DMS53 treated with DMSO at 0.1 percent for 48 hours (cell line): ENCODE data around the gene P2RX3.

Experiments
- DNase-seq: peaks from one replicate; lab custom pipeline; 2025; ENCODE audit not compliant: unreplicated experiment; lab: John Stamatoyannopoulos, UW

The P2RX3 gene

DNA sequence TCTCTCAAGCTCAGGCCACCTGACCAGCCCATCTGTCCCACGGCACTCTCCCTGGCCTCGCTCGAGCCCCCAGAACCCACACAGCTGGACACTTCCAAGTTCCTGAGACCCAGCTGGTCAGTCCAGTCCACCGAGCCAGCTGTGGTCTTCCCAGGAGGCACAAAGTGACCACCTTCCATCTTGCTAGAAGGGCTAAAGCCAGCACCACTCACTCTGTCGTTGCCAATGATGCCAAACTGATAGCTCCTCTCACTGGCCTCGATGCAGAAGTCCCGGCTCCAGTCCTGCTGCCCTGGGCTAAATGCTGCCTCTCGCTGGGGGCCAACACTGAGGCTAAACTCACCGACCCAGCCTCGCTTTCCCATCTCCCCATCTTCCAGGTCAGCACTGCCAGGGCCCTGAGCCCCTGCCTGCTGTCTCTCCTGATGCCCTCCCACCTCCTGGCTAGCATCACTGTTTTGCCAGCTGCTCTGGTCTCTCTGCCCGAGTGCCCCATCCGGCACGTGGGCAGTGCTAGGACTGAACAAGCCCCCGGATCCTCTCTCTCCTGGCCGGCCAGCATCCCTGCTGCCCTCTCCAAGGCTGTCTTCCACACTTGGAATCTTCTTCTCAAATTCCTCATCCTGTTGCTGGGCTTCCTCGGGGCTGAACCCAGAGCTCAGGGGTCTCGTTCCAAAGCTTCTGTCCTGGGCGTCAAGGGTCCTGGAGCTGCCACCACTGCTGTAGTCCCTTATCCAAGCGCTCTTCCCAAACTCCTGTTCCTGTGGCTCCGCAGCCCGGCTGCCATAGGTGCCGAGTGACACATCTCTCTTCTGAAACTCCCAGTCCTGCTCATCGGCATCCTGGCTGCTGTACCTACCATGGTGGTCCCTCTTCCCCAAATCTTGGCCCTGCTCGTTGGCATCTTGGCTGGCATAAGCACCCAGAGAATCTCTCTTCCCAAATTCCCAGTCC, 28.8 kb upstream of the P2RX3 start:
- DNase-seq: no peak

GRCh38 chr11:57310091-57310490, 28.1 kb upstream of the P2RX3 start:
- no peak for DNase-seq

GRCh38 chr11:57310630-57311086, 27.5 kb upstream of the P2RX3 start:
- no peak for DNase-seq

- peak; percentile 29 for DNase-seq
Measured at GRCh38 chr11:57311109-57311936, 26.8 kb upstream of the P2RX3 start.

- no peak for DNase-seq
Measured at GRCh38 chr11:57312511-57313021, 25.6 kb upstream of the P2RX3 start.

DNA sequence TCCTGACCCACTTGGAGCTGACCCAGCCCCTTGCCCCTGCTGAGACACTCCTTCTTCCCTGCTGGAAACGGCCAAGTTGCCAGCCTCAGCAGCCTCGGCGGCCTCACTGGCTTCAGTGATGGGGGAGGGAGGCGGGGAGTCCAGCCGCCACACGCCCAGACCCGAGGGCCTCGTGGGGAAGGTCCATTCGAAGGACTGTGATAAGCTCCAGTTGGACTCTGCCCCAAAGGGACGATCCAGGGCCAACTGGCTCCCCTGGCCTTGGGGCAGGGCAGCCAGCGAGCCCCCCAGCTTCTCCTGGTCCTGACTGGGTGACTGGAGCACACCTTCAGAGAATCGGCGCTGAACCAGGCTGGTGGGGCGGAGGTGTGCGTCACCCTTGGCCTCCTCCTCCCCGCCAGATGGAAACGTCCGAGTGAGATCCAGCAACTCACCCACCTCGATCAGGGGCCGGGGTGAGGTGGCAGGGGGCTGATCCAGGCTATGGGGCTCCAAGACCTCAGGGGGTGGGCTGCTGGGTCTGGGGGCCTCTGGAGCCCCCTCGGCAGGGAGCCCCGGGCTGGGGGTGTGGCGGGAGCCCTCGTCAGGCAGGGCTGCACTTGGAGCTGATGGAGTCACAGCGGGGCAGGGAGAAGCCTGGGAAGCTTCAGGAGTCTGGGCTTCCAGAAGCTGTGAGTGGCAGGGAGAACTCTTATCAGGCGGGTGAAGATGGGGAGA, 24.9 kb upstream of the P2RX3 start:
- no peak for DNase-seq

- DNase-seq: no peak
Measured at GRCh38 chr11:57313788-57314135, 24.4 kb upstream of the P2RX3 start.

- DNase-seq: no peak
Measured at GRCh38 chr11:57314221-57314973, 23.8 kb upstream of the P2RX3 start.

GRCh38 chr11:57315491-57315890, 22.7 kb upstream of the P2RX3 start:
- no peak for DNase-seq

- no peak for DNase-seq
Measured at GRCh38 chr11:57316017-57316416, 22.1 kb upstream of the P2RX3 start.

- DNase-seq: no peak
Measured at GRCh38 chr11:57318178-57318577, 20.0 kb upstream of the P2RX3 start.

- no peak for DNase-seq
Measured at GRCh38 chr11:57320067-57320718, 18.0 kb upstream of the P2RX3 start.

GRCh38 chr11:57320719-57321387, 17.3 kb upstream of the P2RX3 start:
- no peak for DNase-seq

- no peak for DNase-seq
Measured at GRCh38 chr11:57321388-57322255, 16.5 kb upstream of the P2RX3 start.

DNA sequence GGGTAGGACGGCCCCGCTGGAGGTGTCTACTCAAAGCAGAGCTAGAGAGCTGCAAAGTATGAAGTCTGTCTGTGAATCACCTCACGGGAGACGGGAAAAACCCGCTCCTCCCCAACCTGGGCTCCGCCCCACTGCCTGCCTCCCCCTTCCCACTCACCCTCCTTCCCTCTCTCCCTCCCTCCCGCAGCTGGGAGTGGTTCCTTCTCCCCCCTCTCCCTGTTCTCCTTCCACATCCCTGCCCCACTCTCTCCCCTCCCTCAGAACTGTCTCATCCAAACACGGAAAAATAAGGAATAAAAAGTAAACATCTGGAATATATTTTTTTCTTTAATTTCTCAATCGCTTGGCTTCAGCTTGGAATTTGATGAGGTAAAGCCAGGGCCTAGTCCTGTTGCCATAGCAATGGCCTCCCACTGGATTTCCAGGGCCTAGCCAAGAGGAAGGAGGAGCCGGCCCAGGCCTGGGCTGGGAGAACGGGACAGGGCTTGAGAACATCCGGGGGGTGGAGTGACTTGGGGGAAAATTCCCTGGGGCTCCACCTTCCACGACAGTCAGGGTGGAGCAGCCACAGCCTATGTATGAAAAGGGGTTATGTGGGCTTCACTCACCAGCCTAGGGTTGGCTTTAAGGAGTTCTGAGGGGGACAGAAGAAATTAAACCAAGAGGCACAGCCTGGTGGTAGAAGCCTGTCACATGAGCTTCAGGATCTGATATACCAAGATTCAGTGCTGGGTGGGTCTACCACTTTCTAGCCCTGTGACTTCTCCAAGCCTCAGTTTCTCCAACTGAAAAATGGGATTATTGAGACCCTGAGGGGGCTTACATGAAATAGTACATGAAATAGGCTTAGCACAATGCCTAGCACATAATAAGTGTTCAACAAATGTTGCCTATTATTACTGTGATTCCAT, 15.6 kb upstream of the P2RX3 start:
- peak; percentile 44 for DNase-seq

GRCh38 chr11:57323167-57323854, 14.8 kb upstream of the P2RX3 start:
- DNase-seq: no peak

GRCh38 chr11:57323855-57324153, 14.3 kb upstream of the P2RX3 start:
- no peak for DNase-seq
